ENCODE data around the gene KHK.
A peak's percentile ranks its signal among the peaks of the same experiment; 100 is the strongest.

KHK gene

GRCh38 chr2:27135478-27135955 lies 48.9 kb downstream of the KHK start:
- peak overlapping the region; percentile 86; the same call in 1 of the 2 replicates for H3K27ac ChIP-seq

GRCh38 chr2:27136751-27137150 lies 50.2 kb downstream of the KHK start:
- no peak overlapping the region for H3K27ac ChIP-seq
- TF ChIP-seq ZFX (IDR thresholded peaks at IDR 0.05) (no peak), CTCF (conservative IDR thresholded peaks at IDR 0.05) (no peak)

More at GRCh38 chr2:27135478-27135955, 48.9 kb downstream of the KHK start:
- no peak for TF ChIP-seq CTCF (conservative IDR thresholded peaks at IDR 0.05)
- no peak for TF ChIP-seq ZFX (IDR thresholded peaks at IDR 0.05)

- no peak overlapping the region for H3K27ac ChIP-seq
- TF ChIP-seq ZFX (IDR thresholded peaks at IDR 0.05), result no peak
- TF ChIP-seq CTCF (conservative IDR thresholded peaks at IDR 0.05), result no peak
These were observed 50.9 kb downstream of the KHK start for GRCh38 chr2:27137322-27137935.

- no peak overlapping the region for H3K27ac ChIP-seq
- no peak for TF ChIP-seq CTCF (conservative IDR thresholded peaks at IDR 0.05)
- TF ChIP-seq ZFX (IDR thresholded peaks at IDR 0.05), result no peak
These were observed 51.5 kb downstream of the KHK start for GRCh38 chr2:27138111-27138510.

GRCh38 chr2:27139310-27139709 lies 52.7 kb downstream of the KHK start, which contains the start of gene PRR30:
TSS of gene PRR30 (minus strand) at chr2:27139410. CDS start at chr2:27138329, 1,081 bp downstream.
- no peak within 1 kb of the TSS for H3K27ac ChIP-seq
- TF ChIP-seq CTCF (conservative IDR thresholded peaks at IDR 0.05), result no peak
- no peak for TF ChIP-seq ZFX (IDR thresholded peaks at IDR 0.05)

- TF ChIP-seq CTCF (conservative IDR thresholded peaks at IDR 0.05), result no peak
- no peak for TF ChIP-seq ZFX (IDR thresholded peaks at IDR 0.05)
- H3K27ac ChIP-seq, result no peak overlapping the region
These were observed 56.7 kb downstream of the KHK start for GRCh38 chr2:27143285-27143684.

- no peak overlapping the region for H3K27ac ChIP-seq
- TF ChIP-seq ZFX (IDR thresholded peaks at IDR 0.05), result no peak
- no peak for TF ChIP-seq CTCF (conservative IDR thresholded peaks at IDR 0.05)
These were observed 59.1 kb downstream of the KHK start for GRCh38 chr2:27145682-27146081.

Data from C4-2B (cell line).